ENCODE results near the gene FAM124A. TPM values are rescaled to one million over a fixed set of nuclear protein-coding genes. Genes with fewer than 3 reads are reported as not detected.

FAM124A gene
- total and polyA plus RNA-seq, 10 of the 15 experiments (the other 5 are each of a cell fraction or from before 2014, with no cell fraction given) = not detected

DNA sequence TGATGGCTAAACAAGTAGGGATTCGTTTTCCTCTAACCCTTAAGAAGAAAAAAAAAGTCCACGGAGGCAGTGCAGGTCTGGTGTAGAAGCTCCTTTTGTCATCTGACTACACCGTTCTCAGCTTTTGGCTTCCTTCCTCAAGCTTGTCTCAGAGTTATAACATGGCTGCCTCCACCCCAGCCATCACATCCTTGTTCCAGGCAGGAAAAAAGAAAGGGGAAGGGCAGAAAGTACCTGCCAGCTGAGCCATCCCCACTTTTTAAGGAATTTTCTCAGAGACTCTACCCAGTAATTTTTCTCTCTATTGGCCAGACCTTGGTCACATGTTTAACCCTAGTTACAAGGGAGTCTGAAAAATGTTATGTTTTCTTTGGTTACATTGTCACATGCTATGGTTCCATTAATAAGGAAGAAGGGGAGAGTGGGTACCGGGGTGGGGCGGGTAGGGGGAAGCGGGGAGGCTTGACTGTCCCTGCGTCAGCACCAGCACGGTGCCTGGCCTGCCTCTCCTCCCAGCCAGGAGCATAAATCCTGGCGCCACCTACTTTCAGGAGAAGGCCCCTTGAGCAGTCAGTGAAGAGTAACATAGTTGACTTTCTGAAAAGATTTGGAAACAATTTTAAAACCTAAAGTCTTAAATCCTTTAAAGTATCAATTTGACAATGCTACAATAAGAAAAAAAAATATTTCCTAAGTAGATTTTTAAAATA, 11.1 kb downstream of the FAM124A start:
- intact Hi-C loops (cut with micrococcal nuclease; ENCODE audit: unreplicated experiment) (no loop called here), in situ Hi-C loops (cut with MboI) (no loop called here)
- ChIA-PET RAD21 (ENCODE audit: unreplicated experiment) (interaction anchor here (0.6 kb wide), 1 partner anchor 1259 kb away, joined by 3 read pairs; no protein-coding TSS in a partner anchor), SMC1A (ENCODE audit: uncharacterized antibody, unreplicated experiment) (interaction anchor here (1.2 kb wide), 1 partner anchor 9 kb away, joined by 3 read pairs; no protein-coding TSS in a partner anchor), CTCF (no interaction called here), POLR2A (no interaction called here)
- no peak overlapping the region for H2AFZ ChIP-seq (ENCODE audit: control insufficient read depth, low read depth, low read length)
- 29% methylated on average over 9 of the region's 9 CpGs for WGBS (ENCODE audit: insufficient coverage, insufficient replicate concordance, low lambda C conversion rate, missing lambda C conversion rate)
- no peaks in the 10 kb centered on the region for H3K79me2 ChIP-seq (ENCODE audit: control insufficient read depth, insufficient read depth, low read length)
- H4K20me1 ChIP-seq (ENCODE audit: control insufficient read depth, insufficient read depth) = no peaks in the 10 kb centered on the region
- DNase-seq (ENCODE audit: low read depth, low spot score) (no peak), FAIRE-seq (no peak), ATAC-seq (no peak)
- no peak overlapping the region for H3K27ac ChIP-seq (ENCODE audit: control insufficient read depth, insufficient read depth)
- no peaks in the 10 kb centered on the region; a peak in 2 of 4 replicates for H3K27me3 ChIP-seq (replicated peaks in 1 of 2; ENCODE audit: control insufficient read depth in 2 of 2, insufficient read depth in 2 of 2, low read length in 1 of 2)
- no peaks in the 10 kb centered on the region for H3K36me3 ChIP-seq (ENCODE audit: control insufficient read depth in 2 of 2, insufficient read depth in 2 of 2, low read length in 1 of 2)
- no peak overlapping the region for H3K4me2 ChIP-seq (ENCODE audit: control insufficient read depth, insufficient read depth)
- no peak overlapping the region for H3K4me3 ChIP-seq
- BruUV-seq (replicated peaks) = no TSS peak
- no peaks in the 10 kb centered on the region for H3K4me1 ChIP-seq (ENCODE audit: control insufficient read depth, insufficient read depth, low read length)
- no peaks in the 10 kb centered on the region for H3K9me3 ChIP-seq (replicated peaks; ENCODE audit: control insufficient read depth, insufficient read depth, low read length)
- H3K9ac ChIP-seq (ENCODE audit: control insufficient read depth, insufficient read depth, low read length) = no peak overlapping the region
- TF ChIP-seq MXI1 (IDR thresholded peaks at IDR 0.05; ENCODE audit: low read depth, low read length) = no peak
- no peak for TF ChIP-seq GABPA (IDR thresholded peaks at IDR 0.05; ENCODE audit: low read depth)
- TF ChIP-seq NRF1 (conservative IDR thresholded peaks at IDR 0.05; ENCODE audit: low read depth, low read length) = no peak
- TF ChIP-seq, protein P1, sequence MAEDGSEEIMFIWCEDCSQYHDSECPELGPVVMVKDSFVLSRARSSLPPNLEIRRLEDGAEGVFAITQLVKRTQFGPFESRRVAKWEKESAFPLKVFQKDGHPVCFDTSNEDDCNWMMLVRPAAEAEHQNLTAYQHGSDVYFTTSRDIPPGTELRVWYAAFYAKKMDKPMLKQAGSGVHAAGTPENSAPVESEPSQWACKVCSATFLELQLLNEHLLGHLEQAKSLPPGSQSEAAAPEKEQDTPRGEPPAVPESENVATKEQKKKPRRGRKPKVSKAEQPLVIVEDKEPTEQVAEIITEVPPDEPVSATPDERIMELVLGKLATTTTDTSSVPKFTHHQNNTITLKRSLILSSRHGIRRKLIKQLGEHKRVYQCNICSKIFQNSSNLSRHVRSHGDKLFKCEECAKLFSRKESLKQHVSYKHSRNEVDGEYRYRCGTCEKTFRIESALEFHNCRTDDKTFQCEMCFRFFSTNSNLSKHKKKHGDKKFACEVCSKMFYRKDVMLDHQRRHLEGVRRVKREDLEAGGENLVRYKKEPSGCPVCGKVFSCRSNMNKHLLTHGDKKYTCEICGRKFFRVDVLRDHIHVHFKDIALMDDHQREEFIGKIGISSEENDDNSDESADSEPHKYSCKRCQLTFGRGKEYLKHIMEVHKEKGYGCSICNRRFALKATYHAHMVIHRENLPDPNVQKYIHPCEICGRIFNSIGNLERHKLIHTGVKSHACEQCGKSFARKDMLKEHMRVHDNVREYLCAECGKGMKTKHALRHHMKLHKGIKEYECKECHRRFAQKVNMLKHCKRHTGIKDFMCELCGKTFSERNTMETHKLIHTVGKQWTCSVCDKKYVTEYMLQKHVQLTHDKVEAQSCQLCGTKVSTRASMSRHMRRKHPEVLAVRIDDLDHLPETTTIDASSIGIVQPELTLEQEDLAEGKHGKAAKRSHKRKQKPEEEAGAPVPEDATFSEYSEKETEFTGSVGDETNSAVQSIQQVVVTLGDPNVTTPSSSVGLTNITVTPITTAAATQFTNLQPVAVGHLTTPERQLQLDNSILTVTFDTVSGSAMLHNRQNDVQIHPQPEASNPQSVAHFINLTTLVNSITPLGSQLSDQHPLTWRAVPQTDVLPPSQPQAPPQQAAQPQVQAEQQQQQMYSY (CRISPR knock-in tag; IDR thresholded peaks at IDR 0.05) = no peak
- TF ChIP-seq NFXL1 (IDR thresholded peaks at IDR 0.05; ENCODE audit: borderline replicate concordance) = no peak
- TF ChIP-seq, protein P2, sequence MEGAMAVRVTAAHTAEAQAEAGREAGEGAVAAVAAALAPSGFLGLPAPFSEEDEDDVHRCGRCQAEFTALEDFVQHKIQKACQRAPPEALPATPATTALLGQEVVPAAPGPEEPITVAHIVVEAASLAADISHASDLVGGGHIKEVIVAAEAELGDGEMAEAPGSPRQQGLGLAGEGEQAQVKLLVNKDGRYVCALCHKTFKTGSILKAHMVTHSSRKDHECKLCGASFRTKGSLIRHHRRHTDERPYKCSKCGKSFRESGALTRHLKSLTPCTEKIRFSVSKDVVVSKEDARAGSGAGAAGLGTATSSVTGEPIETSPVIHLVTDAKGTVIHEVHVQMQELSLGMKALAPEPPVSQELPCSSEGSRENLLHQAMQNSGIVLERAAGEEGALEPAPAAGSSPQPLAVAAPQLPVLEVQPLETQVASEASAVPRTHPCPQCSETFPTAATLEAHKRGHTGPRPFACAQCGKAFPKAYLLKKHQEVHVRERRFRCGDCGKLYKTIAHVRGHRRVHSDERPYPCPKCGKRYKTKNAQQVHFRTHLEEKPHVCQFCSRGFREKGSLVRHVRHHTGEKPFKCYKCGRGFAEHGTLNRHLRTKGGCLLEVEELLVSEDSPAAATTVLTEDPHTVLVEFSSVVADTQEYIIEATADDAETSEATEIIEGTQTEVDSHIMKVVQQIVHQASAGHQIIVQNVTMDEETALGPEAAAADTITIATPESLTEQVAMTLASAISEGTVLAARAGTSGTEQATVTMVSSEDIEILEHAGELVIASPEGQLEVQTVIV (IDR thresholded peaks at IDR 0.05; ENCODE audit: borderline replicate concordance, partially characterized antibody) = no peak
- TF ChIP-seq, protein P3, sequence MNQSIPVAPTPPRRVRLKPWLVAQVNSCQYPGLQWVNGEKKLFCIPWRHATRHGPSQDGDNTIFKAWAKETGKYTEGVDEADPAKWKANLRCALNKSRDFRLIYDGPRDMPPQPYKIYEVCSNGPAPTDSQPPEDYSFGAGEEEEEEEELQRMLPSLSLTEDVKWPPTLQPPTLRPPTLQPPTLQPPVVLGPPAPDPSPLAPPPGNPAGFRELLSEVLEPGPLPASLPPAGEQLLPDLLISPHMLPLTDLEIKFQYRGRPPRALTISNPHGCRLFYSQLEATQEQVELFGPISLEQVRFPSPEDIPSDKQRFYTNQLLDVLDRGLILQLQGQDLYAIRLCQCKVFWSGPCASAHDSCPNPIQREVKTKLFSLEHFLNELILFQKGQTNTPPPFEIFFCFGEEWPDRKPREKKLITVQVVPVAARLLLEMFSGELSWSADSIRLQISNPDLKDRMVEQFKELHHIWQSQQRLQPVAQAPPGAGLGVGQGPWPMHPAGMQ (IDR thresholded peaks at IDR 0.05; ENCODE audit: borderline replicate concordance) = no peak
- TF ChIP-seq POLR2AphosphoS2 (IDR thresholded peaks at IDR 0.05; ENCODE audit: low read depth, low read length) = no peak
- no peak for TF ChIP-seq LARP7 (IDR thresholded peaks at IDR 0.05)
- TF ChIP-seq, protein P4, sequence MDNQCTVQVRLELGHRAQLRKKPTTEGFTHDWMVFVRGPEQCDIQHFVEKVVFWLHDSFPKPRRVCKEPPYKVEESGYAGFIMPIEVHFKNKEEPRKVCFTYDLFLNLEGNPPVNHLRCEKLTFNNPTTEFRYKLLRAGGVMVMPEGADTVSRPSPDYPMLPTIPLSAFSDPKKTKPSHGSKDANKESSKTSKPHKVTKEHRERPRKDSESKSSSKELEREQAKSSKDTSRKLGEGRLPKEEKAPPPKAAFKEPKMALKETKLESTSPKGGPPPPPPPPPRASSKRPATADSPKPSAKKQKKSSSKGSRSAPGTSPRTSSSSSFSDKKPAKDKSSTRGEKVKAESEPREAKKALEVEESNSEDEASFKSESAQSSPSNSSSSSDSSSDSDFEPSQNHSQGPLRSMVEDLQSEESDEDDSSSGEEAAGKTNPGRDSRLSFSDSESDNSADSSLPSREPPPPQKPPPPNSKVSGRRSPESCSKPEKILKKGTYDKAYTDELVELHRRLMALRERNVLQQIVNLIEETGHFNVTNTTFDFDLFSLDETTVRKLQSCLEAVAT (IDR thresholded peaks at IDR 0.05) = no peak
- TF ChIP-seq EGR1 (IDR thresholded peaks at IDR 0.05; ENCODE audit: borderline replicate concordance in 1 of 2, low read depth in 2 of 2, low read length in 2 of 2) = no peak

All from GM12878 (cell line).